NOMO-1 treated with DMSO at 0.1 percent for 48 hours (cell line): ENCODE measurements around the gene ST3GAL4.
"Not testable (repeated sequence)": the region's sequence is repeated elsewhere in the genome, so short reads cannot be mapped to it uniquely, and the experiment has no call there.

Experiments
- DNase-seq: peaks from one replicate; lab custom pipeline; 2025; ENCODE audit not compliant: unreplicated experiment; lab: John Stamatoyannopoulos, UW

The ST3GAL4 gene

DNA sequence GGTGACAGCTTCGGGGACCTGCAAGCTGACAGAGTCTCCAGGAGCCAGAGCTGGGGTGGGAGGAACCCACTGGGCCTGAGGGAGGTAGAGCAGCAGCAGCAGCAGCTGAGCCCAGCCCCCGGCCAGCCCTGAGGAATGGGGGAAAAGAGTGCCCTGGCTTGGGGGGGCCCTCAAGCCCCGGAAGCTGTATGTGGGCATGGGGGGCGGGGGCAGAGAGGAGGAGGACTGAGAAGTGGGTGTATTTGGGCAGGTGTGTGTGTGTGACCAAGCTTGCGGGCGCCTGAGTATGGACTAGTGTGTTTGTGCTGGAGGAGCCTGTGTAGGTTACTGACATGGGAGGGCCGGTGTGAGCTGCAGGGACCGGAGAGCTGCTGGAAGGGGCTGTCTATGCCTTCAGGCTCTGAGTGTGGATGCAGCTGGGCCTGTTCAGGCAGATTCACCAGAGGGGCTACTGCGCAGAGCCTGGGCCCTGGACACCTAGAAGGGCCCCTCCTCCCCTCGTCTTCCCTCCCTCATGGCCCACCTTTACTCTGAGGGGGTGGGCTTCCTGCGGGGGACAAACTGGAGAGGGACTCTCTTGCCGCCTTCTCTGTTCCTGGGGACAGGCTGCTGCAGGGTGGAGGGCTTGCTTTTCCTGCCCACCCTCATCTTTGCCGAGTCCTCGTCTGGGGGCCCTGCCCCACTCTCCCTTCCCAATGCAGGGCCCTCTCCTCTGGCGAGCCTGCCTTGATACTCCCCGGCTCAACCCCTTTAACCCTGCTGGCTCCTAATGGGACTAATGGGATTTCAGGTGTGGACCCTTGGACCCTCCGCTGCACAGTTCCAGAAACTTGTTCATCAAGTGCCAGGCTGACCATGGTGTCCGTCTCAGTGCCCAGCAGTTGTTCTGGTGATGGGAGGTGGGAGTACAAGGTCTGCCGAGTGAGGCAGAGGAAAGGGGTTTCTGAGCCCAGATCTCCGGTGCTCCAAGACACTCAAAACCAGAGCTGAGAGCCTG, 28.2 kb downstream of the ST3GAL4 start:
- DNase-seq = no peak

- no peak for DNase-seq
Measured at GRCh38 chr11:126384449-126385070, 29.1 kb downstream of the ST3GAL4 start.

DNA sequence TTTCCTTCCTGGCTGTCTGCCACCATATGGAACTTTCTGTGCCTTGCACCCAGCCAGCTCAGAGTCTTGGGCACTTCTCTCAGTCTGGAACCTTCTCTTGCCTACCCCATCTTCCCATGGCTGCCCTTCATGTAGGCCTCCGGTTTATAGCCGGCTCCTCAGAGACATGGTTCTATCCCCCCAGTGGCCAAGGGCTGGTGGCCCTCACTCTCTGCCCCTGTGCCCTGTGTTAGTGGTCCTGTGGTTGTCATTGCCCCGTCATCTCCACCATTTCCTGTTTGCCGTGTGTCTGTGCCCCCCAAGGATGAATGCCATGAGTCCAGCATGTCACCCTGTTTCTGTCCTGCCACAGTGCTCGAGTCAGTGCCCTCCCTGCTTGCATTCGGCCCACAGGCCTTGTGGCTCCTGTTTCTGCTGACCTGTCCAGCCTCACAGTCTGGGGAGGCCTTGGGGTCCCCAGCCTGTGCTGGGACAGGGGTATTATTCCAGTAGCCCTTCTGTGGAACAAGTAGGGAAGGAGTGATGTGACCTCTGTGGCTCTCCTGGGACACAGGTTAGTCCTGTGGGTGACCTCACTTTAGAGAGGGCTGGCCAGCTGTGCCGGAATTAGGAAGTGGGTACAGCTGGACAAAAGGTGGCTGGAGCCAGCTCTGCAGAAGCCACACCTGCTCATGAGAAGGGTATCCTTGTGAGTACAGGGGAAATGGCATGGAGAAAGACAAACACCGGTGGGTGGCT, 30.7 kb downstream of the ST3GAL4 start:
- DNase-seq = no peak

- DNase-seq = peak; percentile 79
Measured at GRCh38 chr11:126386729-126387071, 31.2 kb downstream of the ST3GAL4 start.

- no peak for DNase-seq
Measured at GRCh38 chr11:126387857-126388256, 32.4 kb downstream of the ST3GAL4 start.

DNA sequence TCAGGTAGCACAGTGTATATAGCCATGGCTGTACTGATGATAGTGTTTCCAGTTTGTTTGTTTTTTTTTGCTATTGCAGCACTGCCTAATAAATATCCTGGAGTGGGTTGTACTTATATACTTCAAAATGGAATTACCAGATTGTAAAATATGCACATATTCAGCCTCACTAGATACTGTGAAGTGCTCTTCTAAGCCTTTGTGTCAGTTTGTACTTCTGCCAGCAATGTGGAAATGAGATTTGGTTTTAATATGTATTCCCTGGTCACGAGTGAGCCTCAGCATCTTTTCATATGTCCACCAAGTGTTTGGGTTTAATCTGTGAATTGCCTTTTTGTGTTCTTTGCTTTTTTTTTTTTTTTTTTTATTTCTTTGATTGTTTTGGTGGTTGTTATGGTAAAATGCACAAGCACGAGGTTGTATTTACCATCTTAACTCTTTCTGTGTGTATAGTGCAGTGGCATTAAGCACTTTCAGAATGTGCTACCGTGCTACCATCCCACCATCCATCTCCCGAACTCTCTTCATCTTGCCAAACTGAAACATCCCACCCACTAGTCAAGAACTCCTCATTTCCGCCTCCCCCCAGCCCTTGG, 34.9 kb downstream of the ST3GAL4 start:
- no peak for DNase-seq

GRCh38 chr11:126391286-126391954, 35.9 kb downstream of the ST3GAL4 start:
- peak; percentile 6 for DNase-seq

GRCh38 chr11:126391970-126392632, 36.6 kb downstream of the ST3GAL4 start:
- peak; percentile 56 for DNase-seq

GRCh38 chr11:126392633-126393013, 37.1 kb downstream of the ST3GAL4 start:
- peak; percentile 14 for DNase-seq

- DNase-seq = no peak
Measured at GRCh38 chr11:126393143-126393542, 37.7 kb downstream of the ST3GAL4 start.

DNA sequence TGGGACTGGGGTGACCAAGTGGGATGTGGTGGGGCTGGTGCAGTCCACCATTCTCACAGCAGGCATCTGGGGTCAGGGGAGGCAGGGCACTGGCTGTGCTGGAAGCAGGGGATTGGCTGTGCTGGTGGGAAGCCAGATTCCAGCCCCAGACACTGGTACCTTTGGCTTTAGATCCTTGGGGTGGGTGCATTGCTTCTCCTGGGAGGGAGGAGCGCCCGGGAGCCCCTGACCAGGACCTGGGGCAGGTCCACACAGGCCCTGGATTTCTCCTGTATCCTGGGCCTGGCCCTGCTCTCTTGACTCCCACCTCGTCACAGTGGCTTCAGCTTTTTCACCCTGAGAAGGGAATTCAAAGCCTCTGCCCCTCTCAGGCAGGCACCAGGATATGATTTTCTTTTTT, 38.5 kb downstream of the ST3GAL4 start:
- DNase-seq = no peak

- DNase-seq = not testable (repeated sequence)
Measured at GRCh38 chr11:126394634-126395072, 39.2 kb downstream of the ST3GAL4 start.

DNA sequence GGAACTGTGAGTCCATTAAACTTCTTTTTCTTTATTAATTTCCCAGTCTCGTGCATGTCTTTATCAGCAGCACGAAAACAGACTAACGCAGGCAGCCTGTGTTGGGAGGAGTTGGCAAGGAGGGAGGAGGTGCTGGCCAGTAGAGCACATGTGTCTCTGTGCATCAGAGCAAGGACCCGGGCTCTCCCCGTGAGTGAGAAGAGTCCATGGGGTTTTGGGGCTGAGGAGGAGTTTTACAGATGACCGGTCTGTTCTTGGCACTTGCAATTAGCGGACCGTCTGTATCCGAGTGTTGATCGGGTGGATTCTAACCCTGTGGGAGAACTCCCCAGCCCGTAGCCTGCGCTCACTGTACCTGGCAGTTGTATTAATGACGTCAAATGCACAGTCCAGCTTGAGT, 40.3 kb downstream of the ST3GAL4 start:
- not testable (repeated sequence) for DNase-seq

DNA sequence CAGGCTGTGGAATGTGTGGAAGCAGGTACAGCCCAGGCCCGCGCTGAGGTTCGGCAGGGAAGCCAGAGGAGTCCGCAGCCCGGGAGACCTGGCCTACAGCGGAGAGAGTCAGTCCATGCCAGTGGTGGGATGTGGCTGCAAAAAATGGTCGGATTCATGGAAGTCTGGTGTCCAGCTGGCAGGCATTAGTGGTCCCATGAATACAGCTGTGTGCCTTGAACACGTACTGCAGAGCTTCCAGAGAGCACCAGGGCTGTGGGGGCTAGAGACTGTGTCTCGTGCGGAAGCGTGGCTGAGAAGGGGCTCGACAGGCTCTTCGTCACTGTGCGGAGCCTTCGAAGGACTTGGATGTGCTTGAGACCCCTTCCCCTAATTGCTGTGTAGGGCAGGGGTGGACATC, 40.8 kb downstream of the ST3GAL4 start:
- not testable (repeated sequence) for DNase-seq

GRCh38 chr11:126396965-126397364, 41.5 kb downstream of the ST3GAL4 start:
- DNase-seq = no peak

GRCh38 chr11:126398296-126398695, 42.8 kb downstream of the ST3GAL4 start:
- DNase-seq = no peak

DNA sequence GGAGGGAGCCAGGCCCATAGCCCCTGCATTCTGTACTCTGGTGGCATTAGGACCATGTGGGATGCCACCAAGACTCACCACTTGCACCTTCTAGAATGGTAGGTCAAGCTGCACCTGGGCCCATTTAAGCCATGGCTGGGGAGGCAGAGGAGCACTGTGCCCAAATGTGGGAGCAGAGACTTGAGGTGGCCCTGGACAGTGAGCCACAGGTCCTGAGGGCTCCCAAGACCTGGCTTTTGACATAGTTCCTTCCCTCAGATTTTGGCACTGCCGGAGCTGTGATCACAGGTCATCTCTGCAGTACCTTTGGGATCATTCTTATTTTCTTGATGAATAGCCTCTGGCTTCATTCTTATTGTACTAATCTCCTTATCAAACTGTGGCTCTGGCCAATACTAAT, 43.2 kb downstream of the ST3GAL4 start:
- no peak for DNase-seq

- no peak for DNase-seq
Measured at GRCh38 chr11:126400019-126400418, 44.5 kb downstream of the ST3GAL4 start.

- no peak for DNase-seq
Measured at GRCh38 chr11:126400479-126400878, 45.0 kb downstream of the ST3GAL4 start.

GRCh38 chr11:126403022-126403581, 47.6 kb downstream of the ST3GAL4 start:
- no peak for DNase-seq
